Suppressor macrophage treated with lipopolysaccharide for 4 hours (primary cell): ENCODE results near the gene CFAP410.
"Not testable (repeated sequence)": the region's sequence is repeated elsewhere in the genome, so short reads cannot be mapped to it uniquely, and the experiment has no call there.

Experiments
- DNase-seq: peaks from one replicate; pipeline ENCODE4 v3.0.0-alpha.2; 2020

CFAP410 gene

DNA sequence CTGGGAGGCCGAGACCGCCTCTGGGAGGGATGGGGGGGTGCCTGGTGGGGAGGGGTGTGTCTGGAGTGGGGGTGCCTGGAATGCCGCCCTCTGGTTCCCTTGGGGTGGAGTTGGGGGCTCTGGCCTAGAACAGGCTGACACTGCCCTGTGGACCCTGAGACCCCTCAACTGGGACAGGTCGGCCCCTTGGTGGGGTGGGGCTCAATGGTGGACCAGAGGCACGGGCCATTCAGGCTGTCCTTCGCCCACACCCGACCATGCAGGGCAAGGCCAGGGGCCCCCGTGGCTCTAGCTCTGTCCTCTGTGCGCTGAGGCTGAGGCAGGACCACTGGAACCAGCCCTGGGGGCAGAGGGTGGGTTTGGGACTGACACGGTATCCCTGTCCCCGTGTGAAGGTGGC, 24.6 kb downstream of the CFAP410 start:
- no peak for DNase-seq

DNA sequence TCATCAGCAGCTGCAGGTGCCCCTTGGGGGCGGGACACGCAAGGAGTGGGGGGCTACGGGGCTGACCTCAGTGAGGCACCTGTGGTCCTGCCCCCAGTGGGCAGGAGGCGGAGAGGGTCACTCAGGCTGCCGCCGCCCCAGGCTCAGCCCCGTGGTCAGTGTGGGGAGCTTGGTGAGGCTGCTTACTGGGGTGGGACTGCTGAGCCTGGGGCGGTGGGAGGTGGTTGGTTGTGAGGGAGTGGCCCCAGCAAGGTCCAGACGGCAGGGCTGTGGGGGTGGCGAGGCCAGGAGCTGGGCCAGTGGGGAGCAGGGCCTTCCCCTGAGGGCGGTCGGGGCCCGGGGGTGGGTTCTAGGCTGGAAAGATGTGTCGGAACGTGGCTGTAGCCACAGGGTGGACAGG, 25.1 kb downstream of the CFAP410 start:
- no peak for DNase-seq

DNA sequence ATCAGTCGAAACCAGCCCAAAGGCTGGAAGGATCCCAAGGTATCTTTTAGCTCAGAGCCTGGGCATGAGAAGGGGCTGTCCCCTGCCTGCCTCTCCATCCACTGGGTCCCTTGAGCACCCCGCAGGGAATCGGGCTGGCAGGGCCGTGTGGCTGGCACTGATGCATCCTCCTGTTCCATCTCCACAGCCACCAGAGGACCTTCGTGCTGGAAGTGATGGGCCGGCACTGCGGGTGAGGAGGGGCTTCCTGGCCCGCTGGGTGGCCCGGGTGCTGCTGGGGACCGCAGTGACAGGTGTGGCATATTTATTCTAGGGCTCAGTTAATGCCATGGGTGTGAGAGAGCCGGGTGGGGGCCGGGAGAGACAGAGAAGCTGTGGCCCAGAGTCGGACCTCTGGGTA, 25.7 kb downstream of the CFAP410 start:
- no peak for DNase-seq

DNA sequence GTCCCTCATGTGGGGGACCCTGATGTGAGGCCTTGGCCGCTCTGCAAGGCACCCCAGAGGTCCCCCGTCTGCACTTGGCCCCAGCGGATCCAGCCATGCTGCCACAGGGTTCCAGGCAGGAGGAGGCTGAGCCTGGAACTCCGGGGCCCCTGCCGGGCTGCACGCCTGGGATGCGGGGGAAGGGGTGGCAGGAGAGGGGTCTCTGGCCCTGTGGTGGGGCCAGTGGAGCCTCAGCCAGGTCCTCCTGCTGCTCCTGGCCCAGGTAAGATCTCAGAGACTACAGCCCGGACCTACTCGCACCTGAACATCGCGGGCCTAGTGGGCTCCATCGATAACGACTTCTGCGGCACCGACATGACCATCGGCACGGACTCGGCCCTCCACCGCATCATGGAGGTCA, 26.5 kb downstream of the CFAP410 start:
- DNase-seq = no peak

DNA sequence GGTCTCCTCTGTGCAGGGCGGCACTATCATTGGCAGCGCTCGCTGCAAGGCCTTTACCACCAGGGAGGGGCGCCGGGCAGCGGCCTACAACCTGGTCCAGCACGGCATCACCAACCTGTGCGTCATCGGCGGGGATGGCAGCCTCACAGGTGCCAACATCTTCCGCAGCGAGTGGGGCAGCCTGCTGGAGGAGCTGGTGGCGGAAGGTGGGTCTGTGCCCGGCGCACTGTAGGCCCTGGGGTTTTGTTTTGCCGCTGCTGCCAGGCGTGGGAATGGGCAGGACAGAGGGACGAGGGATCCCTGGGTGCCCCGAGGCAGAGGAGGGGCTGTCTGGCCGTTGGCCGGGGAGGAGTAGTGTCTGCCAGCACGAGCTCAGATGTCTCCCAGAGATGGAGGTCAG, 27.1 kb downstream of the CFAP410 start:
- DNase-seq = no peak

DNA sequence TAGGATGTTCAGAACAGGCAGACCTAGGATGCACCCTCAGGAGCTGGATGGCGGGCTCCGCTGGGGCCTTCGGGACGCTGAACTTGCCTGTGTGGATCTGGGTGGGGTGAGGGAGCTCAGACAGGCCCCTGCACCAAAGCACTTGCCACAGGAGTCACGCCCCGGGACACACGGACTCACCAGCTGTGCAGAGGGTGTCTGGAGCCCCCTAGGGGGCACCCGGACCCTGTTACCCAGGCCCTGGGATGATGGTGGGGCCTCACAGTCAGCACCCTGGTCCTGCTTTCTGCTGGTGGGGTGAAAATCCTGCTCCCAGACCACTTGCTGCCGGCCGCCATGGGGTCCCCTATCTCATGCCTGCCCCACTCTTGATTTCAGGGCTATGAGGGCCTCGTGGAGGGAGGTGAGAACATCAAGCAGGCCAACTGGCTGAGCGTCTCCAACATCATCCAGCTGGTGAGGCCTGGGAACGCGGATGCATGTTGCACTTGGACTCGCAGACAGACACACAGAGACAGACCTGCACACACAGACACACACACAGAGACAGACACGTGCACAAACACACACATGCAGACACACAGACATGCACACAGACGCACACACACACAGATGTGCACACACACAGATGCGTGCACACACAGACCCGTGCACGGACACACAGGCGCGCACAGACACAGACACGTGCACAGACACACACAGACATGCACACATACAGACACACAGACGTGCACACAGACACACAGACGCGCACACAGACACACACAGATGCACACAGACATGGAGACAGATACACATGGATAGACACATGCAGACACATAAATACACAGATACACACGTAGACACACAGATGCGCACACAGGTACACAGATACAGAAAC, 28.3 kb downstream of the CFAP410 start:
- DNase-seq = no peak

DNA sequence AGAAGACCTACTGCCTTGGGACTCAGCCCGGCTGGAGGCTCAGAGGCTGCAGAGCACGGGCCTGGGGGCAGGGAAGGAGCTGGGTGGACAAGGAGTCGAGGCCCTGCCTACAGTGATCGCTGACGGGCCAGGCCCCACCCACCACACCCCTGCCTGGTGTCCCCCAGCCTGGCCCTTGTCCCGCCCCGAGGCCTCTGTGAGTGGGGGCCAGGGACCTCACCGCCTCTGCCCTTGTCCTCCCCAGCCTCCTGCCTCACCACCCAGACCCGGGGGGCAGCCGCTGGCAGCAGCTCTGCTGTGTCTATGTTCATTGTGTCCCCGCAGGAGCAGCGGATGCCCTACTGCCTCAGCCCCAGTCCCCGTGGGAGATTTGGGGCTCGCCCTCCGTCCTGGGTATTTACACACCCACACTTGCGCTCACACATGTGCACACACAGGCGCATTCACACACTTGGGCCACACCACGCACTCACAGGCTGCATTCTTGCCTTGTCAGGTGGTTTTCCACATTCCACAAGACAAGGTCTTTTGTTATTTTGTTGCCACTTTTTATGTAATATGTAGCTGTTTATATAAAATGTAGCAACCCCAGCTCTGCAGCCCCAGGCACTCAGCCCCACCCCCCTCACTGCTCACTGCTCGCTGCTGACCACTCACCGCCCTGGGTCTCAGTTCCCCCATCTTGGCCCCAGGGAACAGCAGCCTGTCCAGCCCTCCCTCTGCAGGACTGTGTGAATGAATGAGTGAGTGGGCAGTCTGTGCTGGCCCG, 32.1 kb downstream of the CFAP410 start:
- no peak for DNase-seq

DNA sequence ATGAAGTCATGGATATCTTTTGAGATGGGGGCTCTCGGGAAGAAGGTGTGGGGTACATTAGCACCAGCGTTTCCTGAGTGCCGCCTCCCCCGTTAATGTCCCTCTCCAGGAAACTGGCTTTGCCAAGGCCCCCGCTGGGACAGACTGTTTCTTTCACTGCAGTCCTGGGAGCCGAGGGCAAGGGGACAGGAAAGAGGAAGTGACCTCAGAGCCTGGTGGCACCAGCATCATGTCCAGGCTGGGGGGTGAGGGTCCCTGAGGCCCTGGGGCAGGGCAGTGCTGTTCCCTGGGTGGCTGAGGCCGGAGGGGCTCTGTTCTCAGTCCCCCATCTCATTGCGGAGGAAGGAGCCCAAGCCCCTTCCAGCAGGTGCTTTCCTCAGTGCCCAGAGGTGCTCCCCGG, 33.5 kb downstream of the CFAP410 start:
- no peak for DNase-seq

DNA sequence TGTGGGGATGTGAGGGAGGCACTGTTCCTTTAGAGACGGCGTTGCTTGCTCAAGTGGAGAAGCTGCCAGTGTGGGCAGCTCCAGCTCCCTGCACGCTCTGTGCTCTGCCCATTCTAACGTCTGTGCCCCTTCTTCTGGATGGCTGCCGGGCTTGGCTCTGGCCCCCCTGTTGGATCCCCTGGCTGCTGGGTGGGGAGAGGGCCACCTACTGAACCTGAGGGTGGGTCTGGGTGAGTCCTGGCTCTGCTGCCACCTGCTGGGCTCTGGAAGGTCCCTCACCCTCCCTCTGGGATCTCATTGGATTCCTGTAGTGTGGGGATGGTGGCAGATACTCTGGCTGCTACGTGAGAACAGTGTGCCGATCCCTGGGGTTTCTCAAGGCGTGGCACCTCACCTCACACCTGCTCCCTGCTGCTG, 34.3 kb downstream of the CFAP410 start:
- DNase-seq = peak; percentile 51

DNA sequence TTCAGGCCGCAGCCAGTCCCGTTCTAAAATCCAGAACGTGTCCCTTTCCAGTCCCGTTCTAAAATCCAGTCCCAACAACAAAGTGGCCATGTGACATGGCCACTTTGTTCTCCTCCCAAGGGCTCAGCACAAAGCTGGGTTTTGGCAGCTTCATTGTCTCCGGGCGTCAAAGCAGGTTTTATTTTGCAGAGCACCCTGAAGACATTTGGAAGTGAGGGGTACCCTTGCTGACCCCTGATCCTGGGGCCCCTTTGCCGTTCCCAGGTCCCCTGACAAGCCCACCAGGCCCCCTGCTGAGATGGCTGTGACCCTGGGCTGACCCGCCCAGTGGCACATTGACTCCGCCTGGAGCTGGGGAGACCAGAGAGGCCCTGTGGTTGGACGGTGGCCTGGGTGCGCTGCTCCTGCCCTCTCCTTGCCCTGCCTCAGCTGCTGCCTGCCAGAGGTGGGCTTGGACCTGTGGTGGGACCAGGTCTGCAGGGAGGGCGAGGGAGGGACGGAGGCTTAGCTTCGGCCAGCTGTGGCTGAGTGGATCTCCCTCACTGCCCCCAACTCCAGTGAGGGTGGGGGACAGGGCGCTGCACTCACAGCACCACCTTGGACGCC, 35.1 kb downstream of the CFAP410 start:
- no peak for DNase-seq

DNA sequence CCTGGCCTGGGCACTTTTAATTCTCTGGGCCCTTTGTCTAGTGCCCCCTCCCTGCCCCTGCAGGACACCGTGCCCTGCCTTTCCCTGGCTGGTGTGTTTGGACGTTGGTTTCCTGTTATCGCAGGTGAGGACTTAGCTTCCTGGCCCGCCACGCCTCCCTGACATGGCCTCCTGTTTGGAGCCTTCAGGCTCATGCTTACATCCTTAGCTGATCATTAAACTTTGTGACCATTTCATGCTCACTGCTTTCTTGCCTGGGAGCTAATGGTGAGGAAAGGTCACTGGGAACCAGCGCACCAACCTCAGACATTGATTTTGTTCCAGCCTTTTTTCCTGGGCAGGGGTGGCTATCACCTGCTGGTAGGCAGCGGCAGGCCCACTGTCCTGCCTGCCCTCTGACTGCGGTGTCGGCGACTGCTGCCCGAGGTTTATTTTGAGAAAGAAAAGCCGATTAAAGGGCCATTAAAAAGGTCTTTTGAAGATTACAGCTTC, 35.7 kb downstream of the CFAP410 start:
- no peak for DNase-seq

DNA sequence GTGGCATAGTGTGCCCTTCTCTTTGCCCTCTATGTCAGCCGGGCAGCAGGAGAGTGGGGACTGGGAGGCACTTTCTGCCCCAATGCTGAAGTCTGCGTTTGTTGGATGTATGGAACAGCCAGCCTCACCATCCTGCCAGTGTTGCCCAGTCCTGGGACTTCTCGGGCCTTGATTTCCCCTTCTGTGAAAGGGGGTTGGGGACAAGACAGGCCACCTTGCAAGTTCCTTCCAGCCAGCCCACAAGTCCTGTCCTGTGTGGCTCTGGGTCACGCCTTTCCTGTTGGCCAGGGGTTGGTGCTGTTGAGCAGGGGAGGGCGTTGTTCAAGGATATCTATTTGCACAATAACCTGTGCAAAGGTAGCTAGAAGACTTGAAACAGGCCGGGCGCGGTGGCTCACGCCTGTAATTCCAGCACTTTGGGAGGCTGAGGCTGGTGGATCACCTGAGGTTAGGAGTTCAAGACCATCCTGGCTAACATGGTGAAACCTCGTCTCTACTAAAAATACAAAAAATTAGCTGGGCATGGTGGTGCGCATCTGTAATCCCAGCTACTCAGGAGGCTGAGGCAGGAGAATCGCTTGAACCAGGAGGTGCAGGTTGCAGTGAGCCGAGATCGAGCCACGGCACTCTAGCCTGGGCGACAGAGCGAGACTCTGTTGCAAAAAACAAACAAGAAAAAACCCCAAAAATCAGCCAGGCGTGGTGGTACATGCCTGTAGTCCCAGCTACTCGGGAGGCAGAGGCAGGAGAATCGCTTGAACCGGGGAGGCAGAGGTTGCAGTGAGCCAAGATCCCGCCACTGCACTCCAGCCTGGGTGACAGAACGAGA, 36.4 kb downstream of the CFAP410 start:
- DNase-seq = not testable (repeated sequence)

DNA sequence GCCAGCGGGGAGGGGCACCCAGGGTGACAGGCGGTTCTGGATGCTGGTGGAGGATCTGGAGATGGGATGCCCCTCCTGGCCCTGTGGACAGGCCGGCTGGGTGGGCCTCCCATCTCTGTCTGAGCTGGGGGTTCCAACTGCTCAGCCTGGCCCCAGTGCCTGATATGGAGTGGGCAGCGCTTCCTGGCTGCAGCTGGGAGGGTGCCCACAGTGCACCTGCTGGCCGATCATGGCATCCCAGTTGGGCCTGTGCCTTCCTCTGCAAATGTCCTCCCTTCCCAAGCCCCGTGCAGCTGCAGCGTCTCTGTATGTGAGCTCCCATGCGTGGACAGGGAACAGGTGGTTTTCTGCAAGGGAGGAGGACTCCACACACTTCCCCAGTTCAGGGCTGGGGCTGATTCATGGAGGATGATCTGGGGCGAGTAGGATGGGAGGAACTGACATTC, 37.2 kb downstream of the CFAP410 start:
- peak; percentile 15 for DNase-seq

DNA sequence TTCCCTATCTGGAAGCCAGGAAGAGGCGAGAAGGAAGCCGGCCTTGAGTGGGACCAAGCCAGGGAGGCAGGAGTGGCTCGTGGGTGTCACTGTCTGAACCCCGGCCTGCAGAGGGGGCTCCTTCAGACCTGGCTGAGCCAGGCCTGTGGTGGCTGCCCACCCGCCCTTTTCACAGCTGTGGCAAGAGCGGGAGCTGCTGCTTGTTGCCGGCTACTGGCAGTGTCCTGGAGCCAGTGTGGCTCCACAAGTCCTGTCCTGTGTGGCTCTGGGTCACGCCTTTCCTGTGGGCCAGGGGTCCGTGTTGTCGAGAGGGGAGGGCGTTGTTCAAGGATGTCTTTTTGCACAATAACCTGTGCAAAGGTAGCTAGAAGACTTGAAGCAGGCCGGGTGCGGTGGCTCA, 38.0 kb downstream of the CFAP410 start:
- no peak for DNase-seq

DNA sequence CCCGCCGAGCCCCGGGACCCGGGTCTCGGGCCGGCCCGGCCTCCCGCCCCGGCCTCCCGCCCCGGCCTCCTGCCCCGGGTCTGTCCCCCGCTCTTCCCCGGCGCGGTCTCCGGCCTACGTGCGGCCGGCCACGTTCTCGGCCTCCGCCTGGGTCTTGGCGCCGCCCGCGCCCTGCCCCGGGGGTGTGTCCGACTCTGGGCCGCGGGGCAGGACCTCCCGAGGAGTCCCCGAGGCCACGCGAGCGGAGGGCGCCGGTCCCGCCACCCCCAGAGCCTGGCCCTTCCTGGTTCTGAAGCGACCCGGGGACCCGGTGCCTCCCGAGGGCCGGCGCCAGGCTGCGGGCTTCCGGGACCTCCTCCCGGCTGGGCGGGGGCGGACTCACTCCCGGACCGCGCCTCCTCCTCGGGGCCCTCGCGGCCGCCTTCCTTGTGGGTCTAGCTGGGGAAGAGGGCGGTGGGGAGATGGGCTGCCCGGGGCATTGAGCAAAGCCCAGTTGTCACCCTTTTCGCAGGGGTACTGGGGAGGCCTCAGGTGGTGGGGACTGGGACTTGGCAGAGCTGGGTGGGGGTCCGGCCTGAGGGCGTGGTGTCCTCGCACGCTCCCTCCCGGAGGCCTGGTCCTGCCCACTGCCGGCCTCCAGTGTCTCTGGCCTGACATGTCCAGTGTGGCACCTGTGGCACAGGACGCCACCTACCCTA, 38.8 kb downstream of the CFAP410 start:
- peak; percentile 80 for DNase-seq

DNA sequence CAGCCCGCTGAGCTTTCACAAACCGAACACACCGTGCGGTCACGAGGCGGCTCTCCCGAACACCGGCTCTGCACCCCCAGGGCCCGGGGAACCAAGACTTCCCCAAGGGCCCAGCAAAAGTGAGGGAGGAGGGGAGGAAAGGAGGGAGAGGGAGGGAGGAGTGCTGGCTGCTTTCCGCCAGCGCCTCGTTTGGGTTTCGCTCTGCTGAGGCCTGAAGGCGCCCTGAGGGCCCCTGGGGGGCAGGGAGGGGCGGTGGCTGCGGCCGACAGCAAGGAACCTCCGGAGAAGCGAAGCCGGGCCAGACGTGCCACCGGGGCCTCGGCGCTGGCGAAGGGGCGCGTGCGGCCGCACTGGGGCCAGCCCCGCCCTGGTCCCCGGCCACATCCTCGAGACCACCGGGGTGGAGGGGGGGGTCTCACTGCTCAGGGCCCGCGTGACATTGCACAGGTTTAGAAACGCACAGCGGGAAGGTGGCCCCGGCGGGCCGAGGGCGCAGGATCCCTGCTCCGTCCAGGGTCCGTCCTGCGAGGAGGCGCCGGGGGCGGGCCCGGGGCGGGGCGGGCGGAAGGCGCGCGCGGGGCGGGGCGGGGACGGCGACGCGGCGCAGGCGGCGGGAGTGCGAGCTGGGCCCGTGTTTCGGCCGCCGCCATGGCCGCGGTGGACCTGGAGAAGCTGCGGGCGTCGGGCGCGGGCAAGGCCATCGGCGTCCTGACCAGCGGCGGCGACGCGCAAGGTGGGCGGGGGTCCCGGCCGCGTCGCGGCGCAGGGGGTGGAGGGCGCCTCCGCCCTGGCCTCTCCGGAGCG, 39.5 kb downstream of the CFAP410 start, which contains the start of gene PFKL:
Gene PFKL (plus strand): TSS at position 596 of the 804 bp plus-strand sequence. CDS start 53 bp downstream, at position 649.
- DNase-seq = peak; percentile 82

DNA sequence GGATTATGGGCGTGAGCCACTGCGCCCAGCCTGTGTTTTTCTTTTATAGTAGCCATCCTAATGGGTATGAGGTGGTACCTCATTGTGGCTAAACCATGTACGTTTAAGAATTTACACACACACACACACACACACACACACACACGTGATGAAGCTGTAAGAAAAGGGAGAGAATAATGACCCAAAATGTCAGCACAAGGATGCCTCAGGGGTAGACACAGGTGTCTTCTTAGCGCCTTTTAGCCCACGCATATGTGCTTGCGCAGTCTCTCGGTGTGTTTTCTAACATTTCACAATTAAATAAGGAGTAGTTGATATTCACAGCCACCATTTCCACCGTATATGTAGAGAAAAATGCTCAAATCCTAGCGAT, 40.1 kb downstream of the CFAP410 start:
- DNase-seq = peak; percentile 12

DNA sequence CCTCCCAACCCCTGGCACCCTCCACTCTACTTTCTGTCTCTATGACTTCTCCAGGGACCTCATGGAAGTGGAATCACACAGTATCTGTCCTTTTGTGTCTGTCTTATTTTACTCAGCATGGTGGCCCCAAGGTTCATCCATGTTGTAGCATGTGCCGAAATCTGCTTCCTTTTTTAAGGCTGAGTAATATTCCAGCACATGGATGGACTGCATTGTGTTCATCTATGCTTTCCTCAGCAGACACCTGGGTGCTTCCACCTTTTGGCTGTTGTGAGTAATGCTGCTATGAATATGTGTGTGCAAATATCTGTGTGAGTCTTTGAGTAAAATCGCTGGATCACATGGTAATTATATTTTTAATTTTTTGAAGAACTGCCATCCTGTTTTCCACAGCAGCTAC, 40.9 kb downstream of the CFAP410 start:
- no peak for DNase-seq

DNA sequence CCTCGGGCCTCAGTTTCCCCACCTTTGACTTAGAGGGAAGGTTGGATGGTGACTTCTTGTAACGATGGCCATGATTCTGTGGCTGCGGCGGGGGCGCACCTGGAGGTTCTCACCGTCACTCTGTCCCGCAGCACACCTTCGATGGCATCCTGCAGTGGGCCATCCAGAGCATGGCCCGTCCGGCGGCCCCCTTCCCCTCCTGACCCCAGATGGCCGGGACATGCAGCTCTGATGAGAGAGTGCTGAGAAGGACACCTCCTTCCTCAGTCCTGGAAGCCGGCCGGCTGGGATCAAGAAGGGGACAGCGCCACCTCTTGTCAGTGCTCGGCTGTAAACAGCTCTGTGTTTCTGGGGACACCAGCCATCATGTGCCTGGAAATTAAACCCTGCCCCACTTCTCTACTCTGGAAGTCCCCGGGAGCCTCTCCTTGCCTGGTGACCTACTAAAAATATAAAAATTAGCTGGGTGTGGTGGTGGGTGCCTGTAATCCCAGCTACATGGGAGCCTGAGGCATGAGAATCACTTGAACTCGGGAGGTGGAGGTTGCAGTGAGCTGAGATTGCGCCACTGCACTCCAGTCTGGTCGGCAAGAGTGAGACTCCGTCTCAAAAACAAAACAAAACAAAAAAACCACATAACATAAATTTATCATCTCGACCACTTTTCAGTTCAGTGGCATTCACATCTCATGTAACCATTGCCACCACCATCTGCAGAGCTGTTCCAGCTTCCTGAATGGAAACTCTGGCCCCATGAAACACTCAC, 41.5 kb downstream of the CFAP410 start:
- DNase-seq = peak; percentile 95

DNA sequence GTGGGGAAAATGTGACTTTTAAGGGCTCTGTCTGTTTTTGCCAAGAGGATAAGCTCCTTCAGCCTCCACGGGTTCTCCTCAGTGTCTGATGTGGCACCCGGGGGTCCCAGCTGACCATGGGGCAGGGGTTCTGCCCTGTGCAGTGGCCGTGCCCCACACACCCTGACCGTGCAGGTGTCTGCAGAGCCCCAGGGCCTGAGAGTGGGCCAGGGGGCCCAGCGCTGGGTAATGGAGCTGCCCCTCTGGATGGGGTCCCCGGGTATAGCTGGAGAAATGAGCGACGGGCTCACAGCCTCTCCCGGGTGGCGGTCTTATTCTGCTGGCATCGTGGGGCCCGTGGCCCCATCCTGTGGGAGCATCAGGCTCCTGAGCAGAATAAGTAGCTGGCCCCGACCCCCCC, 42.3 kb downstream of the CFAP410 start:
- no peak for DNase-seq
